GM19351 (cell line): ENCODE measurements around the gene SMIM27.
"Not testable (repeated sequence)": the region's sequence is repeated elsewhere in the genome, so short reads cannot be mapped to it uniquely, and the experiment has no call there.

ENCODE experiments used
- ATAC-seq: cut with Tn5 transposase; IDR thresholded peaks from one replicate; pipeline ENCODE4 v1.9.1; 2021; ENCODE audit warnings: mild to moderate bottlenecking, moderate library complexity; ENCODE audit not compliant: unreplicated experiment

The SMIM27 gene

GRCh38 chr9:32552172-32552872, at the start of gene SMIM27, which contains the start of gene TOPORS:
Gene SMIM27 (plus strand): TSS chr9:32552327. CDS start chr9:32552435, 108 bp downstream.
Gene TOPORS (minus strand): TSS chr9:32552586. CDS start chr9:32552436, 150 bp downstream.
- peak; percentile 62 for ATAC-seq

GRCh38 chr9:32502464-32502863, 49.7 kb upstream of the SMIM27 start:
- no peak for ATAC-seq

GRCh38 chr9:32503008-32503407, 49.1 kb upstream of the SMIM27 start:
- ATAC-seq: no peak

- no peak for ATAC-seq
Measured at GRCh38 chr9:32508728-32509127, 43.4 kb upstream of the SMIM27 start.

- ATAC-seq: no peak
Measured at GRCh38 chr9:32516241-32516640, 35.9 kb upstream of the SMIM27 start.

GRCh38 chr9:32518276-32518675, 33.9 kb upstream of the SMIM27 start:
- no peak for ATAC-seq

- ATAC-seq: no peak
Measured at GRCh38 chr9:32523910-32524309, 28.2 kb upstream of the SMIM27 start.

GRCh38 chr9:32524558-32524891, 27.6 kb upstream of the SMIM27 start:
- ATAC-seq: not testable (repeated sequence)

GRCh38 chr9:32524892-32525708, 27.0 kb upstream of the SMIM27 start:
- peak; percentile 10 for ATAC-seq

- ATAC-seq: no peak
Measured at GRCh38 chr9:32525709-32526030, 26.5 kb upstream of the SMIM27 start.

GRCh38 chr9:32526041-32526706, 26.0 kb upstream of the SMIM27 start, which contains the start of gene RIGI:
Gene RIGI (minus strand): TSS chr9:32526196. CDS start chr9:32526166, 30 bp downstream.
- peak; percentile 65 for ATAC-seq

GRCh38 chr9:32526707-32527048, 25.4 kb upstream of the SMIM27 start:
- no peak for ATAC-seq

GRCh38 chr9:32533336-32533735, 18.8 kb upstream of the SMIM27 start:
- no peak for ATAC-seq

GRCh38 chr9:32533816-32534215, 18.3 kb upstream of the SMIM27 start:
- no peak for ATAC-seq

- ATAC-seq: no peak
Measured at GRCh38 chr9:32543047-32543446, 9.1 kb upstream of the SMIM27 start.

GRCh38 chr9:32545884-32546283, 6.2 kb upstream of the SMIM27 start:
- no peak for ATAC-seq

GRCh38 chr9:32548213-32548612, 3.9 kb upstream of the SMIM27 start:
- ATAC-seq: not testable (repeated sequence)

- ATAC-seq: no peak
Measured at GRCh38 chr9:32550150-32550561, 2.0 kb upstream of the SMIM27 start.

- peak; percentile 58 for ATAC-seq
Measured at GRCh38 chr9:32550562-32551275, 1.4 kb upstream of the SMIM27 start.

- peak; percentile 6 for ATAC-seq
Measured at GRCh38 chr9:32551276-32552051, 663 bp upstream of the SMIM27 start.
